ENCODE data around the gene MBD3.

The MBD3 gene

GRCh38 chr19:1554968-1555367 lies 37.7 kb downstream of the MBD3 start:
- H3K27ac ChIP-seq (ENCODE audit: low read length) = no peak overlapping the region

GRCh38 chr19:1553415-1553814 lies 39.2 kb downstream of the MBD3 start:
- Histone ChIP-seq H3K27me3 (replicated peaks; ENCODE audit: insufficient read depth, low read length) (peaks cover 24% of the 10 kb centered on the region), H3K79me2 (ENCODE audit: low read length) (no peaks in the 10 kb centered on the region), H3K4me2 (ENCODE audit: low read depth, low read length) (no peak overlapping the region), H3K27ac (ENCODE audit: low read length) (no peak overlapping the region), H3F3A (ENCODE audit: insufficient read depth, low read length) (no peaks in the 10 kb centered on the region), H3K4me3 (ENCODE audit: low read length) (no peak overlapping the region), H3K9me2 (replicated peaks; ENCODE audit: insufficient read depth, low read length) (no peaks in the 10 kb centered on the region), H4K20me1 (ENCODE audit: insufficient read depth, low read length) (no peaks in the 10 kb centered on the region), H3K9me3 (replicated peaks; ENCODE audit: insufficient read depth, low read length) (no peaks in the 10 kb centered on the region), H3K4me1 (ENCODE audit: low read length) (no peaks in the 10 kb centered on the region), H3K36me3 (replicated peaks; ENCODE audit: insufficient read depth, low read length) (no peaks in the 10 kb centered on the region), H3K9ac (ENCODE audit: low read length) (no peak overlapping the region), H2AFZ (ENCODE audit: low read length) (no peak overlapping the region)
- TF ChIP-seq EZH2 (optimal IDR thresholded peaks at IDR 0.05; ENCODE audit: low read depth, low read length) (no peak), EZH2phosphoT487 (IDR thresholded peaks at IDR 0.05; ENCODE audit: low read length) (no peak)
- TF ChIP-seq, protein P1, sequence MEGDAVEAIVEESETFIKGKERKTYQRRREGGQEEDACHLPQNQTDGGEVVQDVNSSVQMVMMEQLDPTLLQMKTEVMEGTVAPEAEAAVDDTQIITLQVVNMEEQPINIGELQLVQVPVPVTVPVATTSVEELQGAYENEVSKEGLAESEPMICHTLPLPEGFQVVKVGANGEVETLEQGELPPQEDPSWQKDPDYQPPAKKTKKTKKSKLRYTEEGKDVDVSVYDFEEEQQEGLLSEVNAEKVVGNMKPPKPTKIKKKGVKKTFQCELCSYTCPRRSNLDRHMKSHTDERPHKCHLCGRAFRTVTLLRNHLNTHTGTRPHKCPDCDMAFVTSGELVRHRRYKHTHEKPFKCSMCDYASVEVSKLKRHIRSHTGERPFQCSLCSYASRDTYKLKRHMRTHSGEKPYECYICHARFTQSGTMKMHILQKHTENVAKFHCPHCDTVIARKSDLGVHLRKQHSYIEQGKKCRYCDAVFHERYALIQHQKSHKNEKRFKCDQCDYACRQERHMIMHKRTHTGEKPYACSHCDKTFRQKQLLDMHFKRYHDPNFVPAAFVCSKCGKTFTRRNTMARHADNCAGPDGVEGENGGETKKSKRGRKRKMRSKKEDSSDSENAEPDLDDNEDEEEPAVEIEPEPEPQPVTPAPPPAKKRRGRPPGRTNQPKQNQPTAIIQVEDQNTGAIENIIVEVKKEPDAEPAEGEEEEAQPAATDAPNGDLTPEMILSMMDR (IDR thresholded peaks at IDR 0.05; ENCODE audit: low read length) = no peak
- DNase-seq = no peak

More at GRCh38 chr19:1554968-1555367, 37.7 kb downstream of the MBD3 start:
- H3K27me3 ChIP-seq (replicated peaks; ENCODE audit: insufficient read depth, low read length) = peaks cover 16% of the 10 kb centered on the region; the same call in 1 of the 2 replicates
- H3K4me2 ChIP-seq (ENCODE audit: low read depth, low read length) = no peak overlapping the region
- no peak overlapping the region for H3K9ac ChIP-seq (ENCODE audit: low read length)
- DNase-seq = no peak
- no peaks in the 10 kb centered on the region; the same call in 1 of the 2 replicates for H3K79me2 ChIP-seq (ENCODE audit: low read length)
- no peaks in the 10 kb centered on the region for H3K36me3 ChIP-seq (replicated peaks; ENCODE audit: insufficient read depth, low read length)
- no peaks in the 10 kb centered on the region for H3K4me1 ChIP-seq (ENCODE audit: low read length)
- H3F3A ChIP-seq (ENCODE audit: insufficient read depth, low read length) = no peaks in the 10 kb centered on the region
- no peaks in the 10 kb centered on the region for H4K20me1 ChIP-seq (ENCODE audit: insufficient read depth, low read length)
- TF ChIP-seq EZH2phosphoT487 (IDR thresholded peaks at IDR 0.05; ENCODE audit: low read length) = no peak
- TF ChIP-seq, protein P1 (IDR thresholded peaks at IDR 0.05; ENCODE audit: low read length) = no peak
- no peak for TF ChIP-seq EZH2 (optimal IDR thresholded peaks at IDR 0.05; ENCODE audit: low read depth, low read length)
- H3K4me3 ChIP-seq (ENCODE audit: low read length) = no peak overlapping the region
- no peaks in the 10 kb centered on the region for H3K9me2 ChIP-seq (replicated peaks; ENCODE audit: insufficient read depth, low read length)
- H2AFZ ChIP-seq (ENCODE audit: low read length) = no peak overlapping the region
- H3K9me3 ChIP-seq (replicated peaks; ENCODE audit: insufficient read depth, low read length) = no peaks in the 10 kb centered on the region

GRCh38 chr19:1551068-1552040 lies 41.3 kb downstream of the MBD3 start:
- no peak overlapping the region for H3K4me2 ChIP-seq (ENCODE audit: low read depth, low read length)
- no peaks in the 10 kb centered on the region for H3K4me1 ChIP-seq (ENCODE audit: low read length)
- no peak overlapping the region for H3K27ac ChIP-seq (ENCODE audit: low read length)
- no peaks in the 10 kb centered on the region for H4K20me1 ChIP-seq (ENCODE audit: insufficient read depth, low read length)
- no peaks in the 10 kb centered on the region for H3K79me2 ChIP-seq (ENCODE audit: low read length)
- DNase-seq = no peak
- no peaks in the 10 kb centered on the region for H3F3A ChIP-seq (ENCODE audit: insufficient read depth, low read length)
- H3K36me3 ChIP-seq (replicated peaks; ENCODE audit: insufficient read depth, low read length) = no peaks in the 10 kb centered on the region
- H3K9ac ChIP-seq (ENCODE audit: low read length) = no peak overlapping the region
- peaks cover 39% of the 10 kb centered on the region for H3K27me3 ChIP-seq (replicated peaks; ENCODE audit: insufficient read depth, low read length)
- H3K4me3 ChIP-seq (ENCODE audit: low read length) = no peak overlapping the region
- no peaks in the 10 kb centered on the region for H3K9me3 ChIP-seq (replicated peaks; ENCODE audit: insufficient read depth, low read length)
- no peak for TF ChIP-seq EZH2phosphoT487 (IDR thresholded peaks at IDR 0.05; ENCODE audit: low read length)
- TF ChIP-seq, protein P1 (IDR thresholded peaks at IDR 0.05; ENCODE audit: low read length) = no peak
- TF ChIP-seq EZH2 (optimal IDR thresholded peaks at IDR 0.05; ENCODE audit: low read depth, low read length) = no peak
- no peak overlapping the region for H2AFZ ChIP-seq (ENCODE audit: low read length)
- H3K9me2 ChIP-seq (replicated peaks; ENCODE audit: insufficient read depth, low read length) = no peaks in the 10 kb centered on the region
